Testis (tissue), 2 donors: ENCODE measurements around the gene SLC4A3.
"Not testable (repeated sequence)": the region's sequence is repeated elsewhere in the genome, so short reads cannot be mapped to it uniquely, and the experiment has no call there.

Experiments
- POLR2A ChIP-seq: fragments of 450-650 bp; IDR thresholded peaks from one replicate; pipeline ENCODE4 v1.6.1; 2017; ENCODE audit warnings: antibody characterized with exemption, mild to moderate bottlenecking, moderate library complexity
- TF ChIP-seq, protein P1 (sequence below), 3 experiments: fragments of 450-650 bp in 2 of 3; fragments of 200-600 bp in 1 of 3; sonication (generic) in 1 of 3; IDR thresholded peaks; one replicate each; pipeline ENCODE4 v1.5.1; 2016 to 2019; ENCODE audit warnings: antibody characterized with exemption in 3 of 3, mild to moderate bottlenecking in 2 of 3, moderate library complexity in 1 of 3

DNA sequence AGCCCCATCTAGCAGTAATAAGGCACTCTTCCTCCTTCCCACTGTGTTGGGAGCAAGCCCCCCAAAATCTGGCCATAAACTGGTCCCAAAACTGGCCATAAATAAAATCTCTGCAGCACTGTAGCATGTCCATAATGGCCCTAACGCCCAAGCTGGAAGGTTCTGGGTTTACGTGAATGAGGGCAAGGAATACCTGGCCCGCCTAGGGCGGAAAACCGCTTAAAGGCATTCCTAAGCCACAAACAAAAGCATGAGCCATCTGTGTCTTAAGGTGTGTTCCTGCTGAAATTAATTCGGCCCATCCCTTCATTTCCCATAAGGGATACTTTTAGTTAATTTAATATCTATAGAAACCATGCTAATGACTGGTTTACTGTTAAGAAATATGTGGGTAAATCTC, 24.2 kb downstream of the SLC4A3 start:
- TF ChIP-seq, protein P1, sequence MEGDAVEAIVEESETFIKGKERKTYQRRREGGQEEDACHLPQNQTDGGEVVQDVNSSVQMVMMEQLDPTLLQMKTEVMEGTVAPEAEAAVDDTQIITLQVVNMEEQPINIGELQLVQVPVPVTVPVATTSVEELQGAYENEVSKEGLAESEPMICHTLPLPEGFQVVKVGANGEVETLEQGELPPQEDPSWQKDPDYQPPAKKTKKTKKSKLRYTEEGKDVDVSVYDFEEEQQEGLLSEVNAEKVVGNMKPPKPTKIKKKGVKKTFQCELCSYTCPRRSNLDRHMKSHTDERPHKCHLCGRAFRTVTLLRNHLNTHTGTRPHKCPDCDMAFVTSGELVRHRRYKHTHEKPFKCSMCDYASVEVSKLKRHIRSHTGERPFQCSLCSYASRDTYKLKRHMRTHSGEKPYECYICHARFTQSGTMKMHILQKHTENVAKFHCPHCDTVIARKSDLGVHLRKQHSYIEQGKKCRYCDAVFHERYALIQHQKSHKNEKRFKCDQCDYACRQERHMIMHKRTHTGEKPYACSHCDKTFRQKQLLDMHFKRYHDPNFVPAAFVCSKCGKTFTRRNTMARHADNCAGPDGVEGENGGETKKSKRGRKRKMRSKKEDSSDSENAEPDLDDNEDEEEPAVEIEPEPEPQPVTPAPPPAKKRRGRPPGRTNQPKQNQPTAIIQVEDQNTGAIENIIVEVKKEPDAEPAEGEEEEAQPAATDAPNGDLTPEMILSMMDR (IDR thresholded peaks at IDR 0.05), result not testable (repeated sequence)
- not testable (repeated sequence) for TF ChIP-seq POLR2A
